Measurements from ENCODE around the gene GPR6.
A peak's percentile ranks its signal among the peaks of the same experiment; 100 is the strongest.

Gene GPR6

GRCh38 chr6:109978174-109979032 is at the start of gene GPR6:
GPR6 (plus strand) TSS chr6:109978311; CDS start chr6:109979113, 802 bp downstream.
- DNase-seq = peak; percentile 12 to 19

GRCh38 chr6:109934293-109934692 is 43.8 kb upstream of the GPR6 start:
- no peak for DNase-seq

- no peak for DNase-seq
These were observed 38.5 kb upstream of the GPR6 start for GRCh38 chr6:109939654-109940053.

GRCh38 chr6:109944448-109944847 is 33.7 kb upstream of the GPR6 start:
- DNase-seq = no peak

- no peak for DNase-seq
These were observed 33.0 kb upstream of the GPR6 start for GRCh38 chr6:109945091-109945490.

GRCh38 chr6:109946979-109947378 is 31.1 kb upstream of the GPR6 start:
- DNase-seq = no peak

- no peak for DNase-seq
These were observed 28.6 kb upstream of the GPR6 start for GRCh38 chr6:109949281-109950065.

- DNase-seq = no peak
These were observed 22.6 kb upstream of the GPR6 start for GRCh38 chr6:109955491-109955890.

- no peak for DNase-seq
These were observed 19.5 kb upstream of the GPR6 start for GRCh38 chr6:109958626-109959025.

GRCh38 chr6:109961611-109962041 is 16.5 kb upstream of the GPR6 start:
- no peak for DNase-seq

GRCh38 chr6:109962271-109962670 is 15.8 kb upstream of the GPR6 start:
- DNase-seq = no peak

- no peak for DNase-seq
These were observed 14.4 kb upstream of the GPR6 start for GRCh38 chr6:109963598-109964170.

- no peak for DNase-seq
These were observed 13.2 kb upstream of the GPR6 start for GRCh38 chr6:109964949-109965348.

- no peak for DNase-seq
These were observed 11.8 kb upstream of the GPR6 start for GRCh38 chr6:109966299-109966698.

- no peak for DNase-seq
These were observed 329 bp upstream of the GPR6 start for GRCh38 chr6:109977791-109978173.

GRCh38 chr6:109979033-109979921 is 1.2 kb downstream of the GPR6 start:
- DNase-seq = no peak

GRCh38 chr6:109984410-109984809 is 6.3 kb downstream of the GPR6 start:
- no peak for DNase-seq

- no peak for DNase-seq
These were observed 9.1 kb downstream of the GPR6 start for GRCh38 chr6:109987196-109987595.

- no peak for DNase-seq
These were observed 13.3 kb downstream of the GPR6 start for GRCh38 chr6:109991201-109992101.

GRCh38 chr6:109998159-109998785 is 20.2 kb downstream of the GPR6 start:
- DNase-seq = no peak

GRCh38 chr6:109999740-110000139 is 21.6 kb downstream of the GPR6 start:
- DNase-seq = no peak
